Measurements from ENCODE around the gene FAM222A.

Gene FAM222A

GRCh38 chr12:109741286-109741969 lies 27.8 kb downstream of the FAM222A start:
- Histone ChIP-seq H3K9me3 (ENCODE audit: severe bottlenecking) (no peaks in the 10 kb centered on the region), H3K36me3 (peaks cover 73% of the 10 kb centered on the region), H3K27me3 (ENCODE audit: insufficient read depth, low read depth, severe bottlenecking) (no peaks in the 10 kb centered on the region), H3K4me3 (ENCODE audit: low read depth, low read length) (no peak overlapping the region), H3K27ac (no peak overlapping the region)
- TF ChIP-seq CTCF (IDR thresholded peaks at IDR 0.05; ENCODE audit: low read depth, low read length) = no peak
- peak; percentile 5 for DNase-seq

- no peak overlapping the region; the same call in 1 of the 2 replicates for H3K27ac ChIP-seq
- no peaks in the 10 kb centered on the region for H3K27me3 ChIP-seq (ENCODE audit: insufficient read depth, low read depth, severe bottlenecking)
- H3K9me3 ChIP-seq (ENCODE audit: severe bottlenecking) = no peaks in the 10 kb centered on the region
- peaks cover 79% of the 10 kb centered on the region for H3K36me3 ChIP-seq
- DNase-seq = peak; percentile 6
- TF ChIP-seq CTCF (IDR thresholded peaks at IDR 0.05; ENCODE audit: low read depth, low read length) = no peak
- no peak overlapping the region for H3K4me3 ChIP-seq (ENCODE audit: low read depth, low read length)
Measured at GRCh38 chr12:109741970-109742703, 28.5 kb downstream of the FAM222A start.

DNA sequence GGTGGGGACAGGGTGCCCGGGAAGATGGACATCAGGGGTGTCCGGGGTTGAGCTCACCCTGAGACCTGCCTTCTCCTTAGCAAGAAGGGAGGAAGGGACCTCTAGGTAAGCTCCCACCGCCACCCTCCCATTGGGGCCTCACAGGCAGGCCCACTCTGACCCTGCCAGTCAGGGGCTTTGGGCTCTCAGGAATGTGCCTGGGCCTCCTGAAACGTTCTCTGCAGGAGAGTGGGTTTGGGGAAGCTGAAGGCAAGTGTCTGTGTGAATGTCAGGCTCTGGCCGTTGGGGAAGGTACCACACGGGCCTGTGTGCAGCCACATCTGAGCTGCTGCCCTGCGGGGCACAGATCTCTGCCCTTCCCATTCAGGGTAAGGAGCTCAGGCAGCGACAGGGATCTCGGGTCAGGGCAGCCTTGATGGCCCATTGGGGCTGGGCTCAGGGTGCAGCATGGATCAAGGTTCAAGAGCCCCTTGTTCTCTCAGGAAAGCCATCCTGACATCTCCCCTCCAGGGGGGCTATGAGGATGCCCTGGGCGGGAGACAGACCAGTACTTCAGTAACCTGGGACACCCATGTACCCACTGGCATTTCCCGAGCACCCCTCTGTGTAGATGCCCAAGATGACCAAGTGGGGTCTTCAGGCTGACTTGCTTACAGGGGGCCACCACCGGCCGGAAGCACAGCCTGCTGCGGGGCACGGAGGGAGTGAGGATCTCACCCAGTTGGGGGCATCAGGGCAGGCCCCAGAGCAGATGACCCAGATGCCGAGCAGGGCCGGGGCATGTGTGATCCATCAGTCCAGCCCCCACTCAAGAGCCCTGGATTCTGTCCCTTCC lies 29.7 kb downstream of the FAM222A start:
- no peak for TF ChIP-seq CTCF (IDR thresholded peaks at IDR 0.05; ENCODE audit: low read depth, low read length)
- H3K27ac ChIP-seq = no peak overlapping the region
- H3K4me3 ChIP-seq (ENCODE audit: low read depth, low read length) = no peak overlapping the region
- peaks cover 85% of the 10 kb centered on the region for H3K36me3 ChIP-seq
- H3K9me3 ChIP-seq (ENCODE audit: severe bottlenecking) = no peaks in the 10 kb centered on the region
- peak; percentile 4 for DNase-seq
- no peaks in the 10 kb centered on the region for H3K27me3 ChIP-seq (ENCODE audit: insufficient read depth, low read depth, severe bottlenecking)

DNA sequence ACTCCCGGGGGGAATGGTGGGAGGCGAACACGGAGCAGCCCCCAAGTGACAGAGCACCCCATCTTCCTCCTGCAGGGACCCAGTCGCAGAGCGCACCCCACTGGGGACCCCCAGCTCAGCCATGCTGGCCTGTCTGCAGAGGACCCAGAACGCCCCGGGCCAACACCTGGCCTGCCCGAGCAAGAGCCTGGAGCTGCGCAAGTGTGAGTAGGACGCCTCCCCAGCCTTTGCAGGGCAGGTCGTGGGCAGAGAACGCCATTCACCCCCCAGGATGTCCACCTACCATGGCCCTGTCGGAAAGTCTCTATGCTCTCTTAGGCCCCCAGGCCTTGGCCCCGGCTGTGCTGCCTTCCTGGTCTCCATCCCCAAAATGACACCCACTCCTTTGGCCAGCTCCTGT lies 30.4 kb downstream of the FAM222A start:
- Histone ChIP-seq H3K36me3 (peaks cover 82% of the 10 kb centered on the region), H3K9me3 (ENCODE audit: severe bottlenecking) (no peaks in the 10 kb centered on the region), H3K4me3 (ENCODE audit: low read depth, low read length) (no peak overlapping the region), H3K27ac (no peak overlapping the region), H3K27me3 (ENCODE audit: insufficient read depth, low read depth, severe bottlenecking) (no peaks in the 10 kb centered on the region)
- DNase-seq = peak; percentile 5
- TF ChIP-seq CTCF (IDR thresholded peaks at IDR 0.05; ENCODE audit: low read depth, low read length) = no peak

GRCh38 chr12:109744986-109745942 lies 31.6 kb downstream of the FAM222A start:
- Histone ChIP-seq H3K27me3 (ENCODE audit: insufficient read depth, low read depth, severe bottlenecking) (no peaks in the 10 kb centered on the region), H3K36me3 (peaks cover 83% of the 10 kb centered on the region), H3K4me3 (ENCODE audit: low read depth, low read length) (no peak overlapping the region), H3K9me3 (ENCODE audit: severe bottlenecking) (no peaks in the 10 kb centered on the region), H3K27ac (no peak overlapping the region)
- DNase-seq = no peak
- no peak for TF ChIP-seq CTCF (IDR thresholded peaks at IDR 0.05; ENCODE audit: low read depth, low read length)
